SKM-1 (cell line): Measurements from ENCODE around the gene HLA-DQB2.
"Not testable (repeated sequence)": the region's sequence is repeated elsewhere in the genome, so short reads cannot be mapped to it uniquely, and the experiment has no call there.

Experiments used
- DNase-seq: peaks from one replicate; lab custom pipeline; 2025; ENCODE audit not compliant: unreplicated experiment; lab: John Stamatoyannopoulos, UW

HLA-DQB2 gene

DNA sequence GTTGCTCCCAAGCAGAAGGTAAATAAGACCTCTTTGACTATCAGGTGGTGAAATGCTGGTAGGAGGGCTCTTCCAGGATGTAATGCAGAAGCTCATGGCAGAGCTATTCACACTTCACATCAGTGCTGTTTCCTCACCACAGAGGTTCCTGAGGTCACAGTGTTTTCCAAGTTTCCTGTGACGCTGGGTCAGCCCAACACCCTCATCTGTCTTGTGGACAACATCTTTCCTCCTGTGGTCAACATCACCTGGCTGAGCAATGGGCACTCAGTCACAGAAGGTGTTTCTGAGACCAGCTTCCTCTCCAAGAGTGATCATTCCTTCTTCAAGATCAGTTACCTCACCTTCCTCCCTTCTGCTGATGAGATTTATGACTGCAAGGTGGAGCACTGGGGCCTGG lies 17.7 kb downstream of the HLA-DQB2 start:
- not testable (repeated sequence) for DNase-seq

DNA sequence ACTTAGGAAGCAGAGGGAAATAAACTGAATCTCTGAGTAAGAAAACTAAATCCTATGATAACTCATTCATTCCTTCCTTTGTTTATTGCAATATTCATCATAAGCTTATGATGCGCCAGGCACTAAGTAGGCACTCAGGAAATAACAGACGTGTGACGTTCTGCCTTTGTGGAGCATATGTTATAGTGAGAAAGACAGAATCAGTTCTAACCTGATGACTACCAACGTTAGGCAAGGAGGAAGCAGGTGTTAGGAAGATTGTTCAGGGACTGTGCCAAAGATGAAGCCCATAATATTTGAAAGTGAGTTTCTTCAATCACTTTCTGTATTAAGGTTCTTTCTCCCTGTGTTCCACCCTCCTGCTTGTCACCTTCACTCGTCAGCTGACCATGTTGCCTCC lies 18.6 kb downstream of the HLA-DQB2 start:
- DNase-seq: no peak

DNA sequence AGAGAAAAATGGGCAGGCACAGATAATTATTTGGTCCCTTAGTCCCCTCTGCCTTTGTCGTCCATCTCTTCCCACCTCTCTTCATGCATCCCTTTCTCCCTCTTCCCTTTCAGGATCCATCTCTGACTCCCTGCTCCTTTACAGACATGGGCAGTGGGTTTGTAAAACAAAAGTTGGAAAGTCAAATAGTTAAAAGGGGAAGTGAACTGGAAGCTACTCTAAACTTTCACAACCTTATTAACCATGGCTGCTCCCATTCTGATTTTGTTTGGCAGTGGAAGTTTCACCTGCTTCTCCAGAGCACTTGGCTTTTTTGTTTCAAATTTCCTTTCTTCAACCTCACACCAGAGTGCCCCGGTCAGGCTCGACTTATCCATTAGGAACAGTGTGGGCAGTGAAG lies 21.0 kb downstream of the HLA-DQB2 start:
- DNase-seq: no peak

DNA sequence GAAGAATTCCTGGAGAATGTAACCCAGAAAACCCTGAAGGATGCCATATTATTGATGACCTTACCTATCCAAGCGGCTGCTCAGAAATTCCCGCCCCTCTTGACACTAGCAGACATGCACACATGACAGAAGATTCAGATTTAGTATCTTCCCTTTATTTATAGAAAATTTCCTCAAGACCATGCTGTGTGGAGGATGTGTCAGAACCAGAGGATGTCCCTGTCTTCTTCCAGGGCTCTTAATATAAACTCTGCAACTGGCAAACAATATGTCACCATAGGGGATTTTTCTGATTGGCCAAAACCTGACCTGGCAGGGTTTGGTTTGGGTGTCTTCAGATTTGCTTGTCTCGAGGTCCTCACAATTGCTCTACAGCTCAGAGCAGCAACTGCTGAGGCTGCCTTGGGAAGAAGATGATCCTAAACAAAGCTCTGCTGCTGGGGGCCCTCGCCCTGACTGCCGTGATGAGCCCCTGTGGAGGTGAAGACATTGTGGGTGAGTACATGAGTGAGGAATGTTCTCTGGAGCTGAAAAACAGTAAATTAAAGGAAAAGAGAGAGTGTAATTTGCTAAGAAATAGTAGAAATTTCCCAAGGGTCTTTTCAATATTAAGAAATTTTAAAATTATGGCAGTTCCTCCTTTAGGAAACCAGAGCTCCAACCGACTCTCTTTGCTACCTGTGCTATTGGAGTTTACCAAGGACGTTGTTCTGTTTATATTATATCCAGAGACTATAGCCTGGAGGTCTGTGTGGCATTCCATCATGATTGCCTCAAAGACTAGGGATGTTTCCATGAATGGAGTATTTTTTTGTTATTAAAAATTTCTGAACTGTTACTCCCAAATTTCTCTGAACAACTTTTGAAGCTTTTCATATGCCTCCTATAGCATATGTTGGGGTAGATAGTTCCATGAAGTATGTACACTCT lies 22.0 kb downstream of the HLA-DQB2 start, which contains the start of gene HLA-DQA2:
Gene HLA-DQA2 (plus strand): TSS at position 361 of the 930 bp plus-strand sequence. CDS start 53 bp downstream, at position 414.
- DNase-seq: no peak

DNA sequence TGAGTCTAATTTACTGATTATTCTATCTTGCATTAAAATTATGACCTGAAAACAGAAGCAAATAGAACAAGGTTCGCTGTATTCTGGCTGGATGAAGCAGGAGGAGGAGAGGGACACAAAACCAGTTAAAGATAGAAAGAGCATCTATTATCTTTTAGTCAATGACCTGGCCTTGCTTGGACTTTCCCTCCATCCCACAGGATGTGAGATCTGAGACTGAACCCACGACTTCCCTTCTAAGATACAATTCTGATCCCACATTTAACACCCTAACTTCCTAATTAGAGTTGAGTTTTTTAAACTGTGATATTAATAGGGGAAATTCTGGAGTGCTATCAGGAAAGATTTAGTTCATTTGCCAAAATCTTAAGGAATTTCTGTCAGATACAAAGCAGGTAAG lies 25.2 kb downstream of the HLA-DQB2 start:
- no peak for DNase-seq

DNA sequence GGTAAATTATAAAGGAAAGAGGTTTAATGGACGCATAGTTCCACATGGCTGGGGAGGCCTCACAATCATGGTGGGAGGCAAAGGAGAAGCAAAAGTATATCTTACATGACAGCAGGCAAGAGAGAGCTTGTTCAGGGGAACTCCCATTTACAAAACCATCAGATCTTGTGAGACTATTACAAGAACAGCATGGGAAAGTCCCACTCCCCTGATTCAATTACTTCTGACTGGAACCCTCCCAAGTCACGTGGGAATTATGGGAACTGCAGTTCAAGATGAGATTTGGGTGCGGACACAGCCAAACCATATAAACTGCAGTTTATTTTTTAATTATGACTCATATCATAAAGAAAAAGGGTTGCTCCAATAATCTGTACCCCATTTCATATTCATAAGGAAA lies 44.5 kb downstream of the HLA-DQB2 start:
- no peak for DNase-seq

DNA sequence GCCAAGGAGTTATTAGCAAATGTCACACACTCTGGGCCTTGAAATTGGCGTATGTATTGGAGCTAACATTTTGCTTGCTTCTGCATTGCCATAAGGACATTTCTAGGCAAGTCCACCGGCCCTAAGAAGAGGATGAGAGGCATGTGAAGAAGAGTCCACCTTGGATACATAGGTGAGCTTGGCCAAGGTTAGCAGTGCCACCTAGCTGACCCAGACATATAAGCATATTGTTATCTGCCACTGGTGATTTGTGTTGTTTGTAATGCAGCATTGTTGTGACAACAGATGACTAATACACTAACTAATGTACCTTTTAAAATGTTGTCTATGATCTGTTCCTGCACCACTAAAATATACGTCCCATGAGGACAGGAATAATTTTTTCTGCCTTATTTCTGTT lies 46.9 kb downstream of the HLA-DQB2 start:
- DNase-seq: no peak

DNA sequence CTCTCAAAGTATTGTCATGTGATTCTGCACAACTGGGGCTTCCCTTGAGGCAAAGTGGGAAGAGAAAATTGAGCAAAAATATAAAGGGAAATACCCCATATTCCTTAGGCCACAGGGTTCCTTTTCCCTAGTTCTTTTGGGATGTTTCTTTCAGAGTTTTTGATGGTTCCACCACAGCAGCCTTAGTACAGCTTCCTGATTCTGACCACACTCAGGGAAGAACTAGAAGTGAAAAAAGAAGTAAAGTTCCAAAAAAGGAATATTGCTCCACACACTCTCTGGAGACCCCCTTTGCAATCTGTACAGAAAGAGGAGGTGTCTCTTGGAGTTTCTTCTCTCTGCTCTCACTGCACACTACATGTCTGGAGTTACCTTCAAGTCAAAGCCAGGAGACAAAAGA lies 50.1 kb downstream of the HLA-DQB2 start:
- DNase-seq: no peak

DNA sequence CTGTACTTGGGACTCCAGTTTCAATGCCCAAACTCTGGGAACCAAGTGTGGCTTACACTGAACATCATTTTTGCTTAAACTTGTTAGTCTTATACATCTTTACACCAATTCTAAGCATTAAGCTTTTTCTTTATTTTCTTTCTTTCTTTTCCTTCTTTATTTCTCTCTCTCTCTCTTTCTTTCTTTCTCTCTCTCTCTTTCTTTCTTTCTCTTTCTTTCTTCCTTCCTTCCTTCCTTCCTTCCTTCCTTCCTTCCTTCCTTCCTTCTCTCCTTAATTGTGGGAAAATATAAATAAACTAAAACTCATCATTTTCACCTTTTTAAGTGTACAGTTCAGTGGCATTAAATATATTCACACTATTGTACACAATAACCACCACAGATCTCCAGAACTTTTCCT lies 53.7 kb downstream of the HLA-DQB2 start:
- DNase-seq: no peak
